ENCODE measurements around the gene CPEB1.

CPEB1 gene

GRCh38 chr15:82554849-82555248, 92.3 kb downstream of the CPEB1 start:
- peaks cover 19% of the 10 kb centered on the region for H3K27me3 Mint-ChIP-seq (ENCODE audit: low read depth)
- no peaks in the 10 kb centered on the region for H3K36me3 Mint-ChIP-seq (ENCODE audit: low read depth)
- TF ChIP-seq, protein P1, sequence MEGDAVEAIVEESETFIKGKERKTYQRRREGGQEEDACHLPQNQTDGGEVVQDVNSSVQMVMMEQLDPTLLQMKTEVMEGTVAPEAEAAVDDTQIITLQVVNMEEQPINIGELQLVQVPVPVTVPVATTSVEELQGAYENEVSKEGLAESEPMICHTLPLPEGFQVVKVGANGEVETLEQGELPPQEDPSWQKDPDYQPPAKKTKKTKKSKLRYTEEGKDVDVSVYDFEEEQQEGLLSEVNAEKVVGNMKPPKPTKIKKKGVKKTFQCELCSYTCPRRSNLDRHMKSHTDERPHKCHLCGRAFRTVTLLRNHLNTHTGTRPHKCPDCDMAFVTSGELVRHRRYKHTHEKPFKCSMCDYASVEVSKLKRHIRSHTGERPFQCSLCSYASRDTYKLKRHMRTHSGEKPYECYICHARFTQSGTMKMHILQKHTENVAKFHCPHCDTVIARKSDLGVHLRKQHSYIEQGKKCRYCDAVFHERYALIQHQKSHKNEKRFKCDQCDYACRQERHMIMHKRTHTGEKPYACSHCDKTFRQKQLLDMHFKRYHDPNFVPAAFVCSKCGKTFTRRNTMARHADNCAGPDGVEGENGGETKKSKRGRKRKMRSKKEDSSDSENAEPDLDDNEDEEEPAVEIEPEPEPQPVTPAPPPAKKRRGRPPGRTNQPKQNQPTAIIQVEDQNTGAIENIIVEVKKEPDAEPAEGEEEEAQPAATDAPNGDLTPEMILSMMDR (IDR thresholded peaks at IDR 0.05; ENCODE audit: unreplicated experiment in 3 of 3), result no peak
- H3K4me3 Mint-ChIP-seq, result no peak overlapping the region
- H3K27ac Mint-ChIP-seq, result no peak overlapping the region
- no peaks in the 10 kb centered on the region for H3K9me3 Mint-ChIP-seq
- H3K4me1 Mint-ChIP-seq, result peaks cover 3% of the 10 kb centered on the region

DNA sequence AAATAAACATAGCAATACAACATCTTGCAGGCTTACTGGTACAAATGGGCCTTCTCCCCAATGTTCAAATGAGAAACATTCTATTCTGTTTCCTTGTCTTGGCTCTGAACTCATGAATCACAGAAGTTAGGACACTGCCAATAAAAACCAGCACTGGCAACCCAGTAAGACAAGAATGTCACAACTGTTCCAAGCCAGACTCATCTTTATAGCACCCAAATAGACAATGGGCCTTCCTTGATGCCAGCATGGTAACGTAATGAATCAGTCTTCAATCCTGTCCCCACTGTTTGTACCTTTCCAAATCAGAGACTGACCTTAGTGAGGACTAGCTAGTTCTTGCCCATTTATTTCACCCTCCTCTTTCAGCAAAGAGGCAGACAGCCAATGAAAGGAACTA, 92.8 kb downstream of the CPEB1 start:
- H3K4me3 Mint-ChIP-seq, result no peak overlapping the region
- no peaks in the 10 kb centered on the region for H3K9me3 Mint-ChIP-seq
- TF ChIP-seq, protein P1 (IDR thresholded peaks at IDR 0.05; ENCODE audit: unreplicated experiment in 3 of 3), result no peak
- peaks cover 19% of the 10 kb centered on the region for H3K27me3 Mint-ChIP-seq (ENCODE audit: low read depth)
- no peak overlapping the region for H3K27ac Mint-ChIP-seq
- peaks cover 3% of the 10 kb centered on the region for H3K4me1 Mint-ChIP-seq
- no peaks in the 10 kb centered on the region for H3K36me3 Mint-ChIP-seq (ENCODE audit: low read depth)

GRCh38 chr15:82553846-82554245, 93.3 kb downstream of the CPEB1 start:
- H3K27ac Mint-ChIP-seq, result no peak overlapping the region
- H3K4me3 Mint-ChIP-seq, result no peak overlapping the region
- no peaks in the 10 kb centered on the region for H3K36me3 Mint-ChIP-seq (ENCODE audit: low read depth)
- H3K4me1 Mint-ChIP-seq, result peaks cover 3% of the 10 kb centered on the region
- no peaks in the 10 kb centered on the region for H3K9me3 Mint-ChIP-seq
- peaks cover 19% of the 10 kb centered on the region for H3K27me3 Mint-ChIP-seq (ENCODE audit: low read depth)
- TF ChIP-seq, protein P1 (IDR thresholded peaks at IDR 0.05; ENCODE audit: unreplicated experiment in 3 of 3), result no peak

GRCh38 chr15:82552861-82553260, 94.3 kb downstream of the CPEB1 start:
- TF ChIP-seq, protein P1 (IDR thresholded peaks at IDR 0.05; ENCODE audit: unreplicated experiment in 3 of 3), result no peak
- Mint-ChIP-seq H3K27me3 (ENCODE audit: low read depth) (peaks cover 17% of the 10 kb centered on the region), H3K27ac (no peak overlapping the region), H3K36me3 (ENCODE audit: low read depth) (no peaks in the 10 kb centered on the region), H3K4me3 (no peak overlapping the region), H3K4me1 (peaks cover 3% of the 10 kb centered on the region), H3K9me3 (no peaks in the 10 kb centered on the region)

GRCh38 chr15:82551646-82552247, 95.4 kb downstream of the CPEB1 start:
- Mint-ChIP-seq H3K36me3 (ENCODE audit: low read depth) (no peaks in the 10 kb centered on the region), H3K4me1 (peaks cover 3% of the 10 kb centered on the region), H3K9me3 (no peaks in the 10 kb centered on the region), H3K27ac (no peak overlapping the region), H3K4me3 (no peak overlapping the region), H3K27me3 (ENCODE audit: low read depth) (peaks cover 13% of the 10 kb centered on the region)
- TF ChIP-seq, protein P1 (IDR thresholded peaks at IDR 0.05; ENCODE audit: unreplicated experiment in 3 of 3), result no peak

- Mint-ChIP-seq H3K4me1 (no peaks in the 10 kb centered on the region), H3K27me3 (ENCODE audit: low read depth) (peaks cover 16% of the 10 kb centered on the region), H3K36me3 (ENCODE audit: low read depth) (no peaks in the 10 kb centered on the region), H3K27ac (no peak overlapping the region), H3K4me3 (no peak overlapping the region), H3K9me3 (no peaks in the 10 kb centered on the region)
- TF ChIP-seq, protein P1 (IDR thresholded peaks at IDR 0.05; ENCODE audit: unreplicated experiment in 3 of 3), result no peak
These were observed 97.9 kb downstream of the CPEB1 start for GRCh38 chr15:82549199-82549665.
